Adrenal gland (tissue), 5 donors: ENCODE data around the gene ZDHHC14.

ENCODE experiments used
- POLR2A ChIP-seq, 2 donors: fragments of 450-650 bp; IDR thresholded peaks; one replicate each; pipeline ENCODE4 v1.6.1; 2017; ENCODE audit warnings: antibody characterized with exemption in 2 of 2, mild to moderate bottlenecking in 2 of 2, moderate library complexity in 1 of 2
- TF ChIP-seq, protein P1 (sequence below), 6 experiments: fragments of 450-650 bp in 4 of 6; fragments of 200-600 bp in 2 of 6; sonication (generic) in 1 of 6; IDR thresholded peaks; 1 replicate in 5 of 6; 2 replicates in 1 of 6; pipeline versions ENCODE4 v1.5.1 to v1.8.0; 2016 to 2021; ENCODE audit warnings: antibody characterized with exemption in 6 of 6, mild to moderate bottlenecking in 2 of 6, moderate library complexity in 1 of 6
- donor health status: DM: no; HTN: no; CAD: no.

DNA sequence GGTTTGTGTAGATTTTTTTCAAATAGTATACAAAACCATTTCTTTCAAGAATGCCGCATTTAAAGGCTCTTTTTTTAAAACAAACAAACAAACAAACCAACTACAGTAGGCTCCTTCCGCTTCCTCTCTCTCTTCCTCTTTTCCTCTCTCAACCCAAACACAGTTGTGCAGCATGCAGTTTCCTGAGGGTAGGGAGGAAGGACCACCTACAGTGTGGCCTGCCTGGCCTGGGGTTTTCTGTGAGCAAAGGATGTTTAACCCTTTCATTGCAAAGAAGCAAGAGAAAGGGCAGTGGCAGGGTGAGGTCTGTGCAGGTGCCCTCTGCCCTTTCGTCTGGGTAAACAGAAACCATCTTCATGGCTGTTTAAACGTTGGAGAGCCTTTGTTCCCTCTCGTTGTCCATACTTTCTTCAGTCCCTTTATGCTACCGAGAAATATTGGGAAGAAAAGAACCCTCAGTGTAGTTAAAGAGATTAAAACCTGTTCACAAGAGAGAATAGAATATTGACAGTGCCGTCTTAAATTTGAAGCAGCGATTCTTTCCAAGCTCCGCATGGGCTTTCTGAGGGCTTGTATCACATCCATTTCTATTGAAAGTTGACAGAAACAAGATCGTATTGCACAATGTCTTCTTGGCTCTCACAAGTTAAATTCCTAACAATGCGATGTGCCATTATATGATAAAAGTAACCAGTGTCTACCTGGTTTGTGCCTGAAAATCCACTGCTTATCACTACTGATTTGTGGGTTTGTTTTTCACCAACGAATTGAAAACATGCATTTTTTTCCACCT is 226.5 kb downstream of the ZDHHC14 start:
- TF ChIP-seq, protein P1, sequence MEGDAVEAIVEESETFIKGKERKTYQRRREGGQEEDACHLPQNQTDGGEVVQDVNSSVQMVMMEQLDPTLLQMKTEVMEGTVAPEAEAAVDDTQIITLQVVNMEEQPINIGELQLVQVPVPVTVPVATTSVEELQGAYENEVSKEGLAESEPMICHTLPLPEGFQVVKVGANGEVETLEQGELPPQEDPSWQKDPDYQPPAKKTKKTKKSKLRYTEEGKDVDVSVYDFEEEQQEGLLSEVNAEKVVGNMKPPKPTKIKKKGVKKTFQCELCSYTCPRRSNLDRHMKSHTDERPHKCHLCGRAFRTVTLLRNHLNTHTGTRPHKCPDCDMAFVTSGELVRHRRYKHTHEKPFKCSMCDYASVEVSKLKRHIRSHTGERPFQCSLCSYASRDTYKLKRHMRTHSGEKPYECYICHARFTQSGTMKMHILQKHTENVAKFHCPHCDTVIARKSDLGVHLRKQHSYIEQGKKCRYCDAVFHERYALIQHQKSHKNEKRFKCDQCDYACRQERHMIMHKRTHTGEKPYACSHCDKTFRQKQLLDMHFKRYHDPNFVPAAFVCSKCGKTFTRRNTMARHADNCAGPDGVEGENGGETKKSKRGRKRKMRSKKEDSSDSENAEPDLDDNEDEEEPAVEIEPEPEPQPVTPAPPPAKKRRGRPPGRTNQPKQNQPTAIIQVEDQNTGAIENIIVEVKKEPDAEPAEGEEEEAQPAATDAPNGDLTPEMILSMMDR (IDR thresholded peaks at IDR 0.05), result no peak
- no peak for TF ChIP-seq POLR2A (IDR thresholded peaks at IDR 0.05)
